ENCODE results near the gene IL18BP. TPM values are rescaled to one million over a fixed set of nuclear protein-coding genes. Genes with fewer than 3 reads are reported as not detected.

The IL18BP gene
- total and polyA plus RNA-seq, 2 experiments from 2014 or later: 2.2 to 2.8 TPM

DNA sequence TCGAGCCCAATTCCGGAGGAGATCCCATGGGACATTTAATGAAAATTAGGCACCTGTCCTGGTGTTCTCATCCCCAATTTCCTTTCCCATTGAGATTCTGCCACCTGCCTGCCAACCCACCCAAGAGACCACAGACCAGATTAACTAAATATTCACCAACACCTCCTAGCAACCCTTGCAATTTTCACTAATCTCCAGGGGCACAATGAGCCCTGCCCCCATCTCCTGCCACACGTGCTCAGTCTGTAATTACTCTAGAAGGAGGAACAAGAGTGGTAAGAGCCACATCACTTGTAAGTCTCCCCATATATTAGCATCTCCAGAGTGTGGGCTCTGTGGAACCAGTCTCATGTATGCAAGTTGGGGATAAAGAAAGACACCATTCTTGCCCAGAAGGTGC, 38.0 kb downstream of the IL18BP start:
- Histone ChIP-seq H3K4me2 (peak overlapping the region; percentile 95), H3K4me1 (ENCODE audit: insufficient read depth) (peaks cover 19% of the 10 kb centered on the region), H3K36me3 (replicated peaks; ENCODE audit: insufficient read depth, low read depth) (no peaks in the 10 kb centered on the region), H2AFZ (no peak overlapping the region), H4K20me1 (ENCODE audit: insufficient read depth, poor library complexity, severe bottlenecking) (peaks cover 64% of the 10 kb centered on the region), H3K9me3 (ENCODE audit: low read depth) (no peaks in the 10 kb centered on the region), H3K4me3 (no peak overlapping the region), H3K9me2 (replicated peaks; ENCODE audit: insufficient read depth) (no peaks in the 10 kb centered on the region), H3K27ac (no peak overlapping the region), H3K27me3 (no peaks in the 10 kb centered on the region), H3K79me2 (peaks cover 88% of the 10 kb centered on the region)
- TF ChIP-seq EZH2 (IDR thresholded peaks at IDR 0.05; ENCODE audit: borderline replicate concordance): no peak
- TF ChIP-seq EZH2phosphoT487 (IDR thresholded peaks at IDR 0.05; ENCODE audit: low read depth, severe bottlenecking, unreplicated experiment): no peak
- TF ChIP-seq, protein P1, sequence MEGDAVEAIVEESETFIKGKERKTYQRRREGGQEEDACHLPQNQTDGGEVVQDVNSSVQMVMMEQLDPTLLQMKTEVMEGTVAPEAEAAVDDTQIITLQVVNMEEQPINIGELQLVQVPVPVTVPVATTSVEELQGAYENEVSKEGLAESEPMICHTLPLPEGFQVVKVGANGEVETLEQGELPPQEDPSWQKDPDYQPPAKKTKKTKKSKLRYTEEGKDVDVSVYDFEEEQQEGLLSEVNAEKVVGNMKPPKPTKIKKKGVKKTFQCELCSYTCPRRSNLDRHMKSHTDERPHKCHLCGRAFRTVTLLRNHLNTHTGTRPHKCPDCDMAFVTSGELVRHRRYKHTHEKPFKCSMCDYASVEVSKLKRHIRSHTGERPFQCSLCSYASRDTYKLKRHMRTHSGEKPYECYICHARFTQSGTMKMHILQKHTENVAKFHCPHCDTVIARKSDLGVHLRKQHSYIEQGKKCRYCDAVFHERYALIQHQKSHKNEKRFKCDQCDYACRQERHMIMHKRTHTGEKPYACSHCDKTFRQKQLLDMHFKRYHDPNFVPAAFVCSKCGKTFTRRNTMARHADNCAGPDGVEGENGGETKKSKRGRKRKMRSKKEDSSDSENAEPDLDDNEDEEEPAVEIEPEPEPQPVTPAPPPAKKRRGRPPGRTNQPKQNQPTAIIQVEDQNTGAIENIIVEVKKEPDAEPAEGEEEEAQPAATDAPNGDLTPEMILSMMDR (IDR thresholded peaks at IDR 0.05; ENCODE audit: poor library complexity): no peak
- no peak for DNase-seq (ENCODE audit: low spot score)
- WGBS (ENCODE audit: low lambda C conversion rate, missing lambda C conversion rate): 82% methylated on average over 3 of the region's 3 CpGs

- Histone ChIP-seq H3K9me3 (ENCODE audit: low read depth) (no peaks in the 10 kb centered on the region), H3K9me2 (replicated peaks; ENCODE audit: insufficient read depth) (no peaks in the 10 kb centered on the region), H3K4me2 (peak overlapping the region; percentile 95), H4K20me1 (ENCODE audit: insufficient read depth, poor library complexity, severe bottlenecking) (peaks cover 55% of the 10 kb centered on the region), H3K27me3 (no peaks in the 10 kb centered on the region), H3K27ac (peak overlapping the region; percentile 99), H3K36me3 (replicated peaks; ENCODE audit: insufficient read depth, low read depth) (no peaks in the 10 kb centered on the region), H2AFZ (no peak overlapping the region), H3K4me1 (ENCODE audit: insufficient read depth) (peaks cover 28% of the 10 kb centered on the region), H3K79me2 (peaks cover 82% of the 10 kb centered on the region), H3K4me3 (peak overlapping the region; percentile 16)
- TF ChIP-seq EZH2 (IDR thresholded peaks at IDR 0.05; ENCODE audit: borderline replicate concordance): no peak
- TF ChIP-seq EZH2phosphoT487 (IDR thresholded peaks at IDR 0.05; ENCODE audit: low read depth, severe bottlenecking, unreplicated experiment): no peak
- TF ChIP-seq, protein P1 (IDR thresholded peaks at IDR 0.05; ENCODE audit: poor library complexity): no peak
- WGBS (ENCODE audit: low lambda C conversion rate, missing lambda C conversion rate): 47% methylated on average over 4 of the region's 4 CpGs
- no peak for DNase-seq (ENCODE audit: low spot score)
Observed at GRCh38 chr11:72037554-72038311, 39.0 kb downstream of the IL18BP start.

DNA sequence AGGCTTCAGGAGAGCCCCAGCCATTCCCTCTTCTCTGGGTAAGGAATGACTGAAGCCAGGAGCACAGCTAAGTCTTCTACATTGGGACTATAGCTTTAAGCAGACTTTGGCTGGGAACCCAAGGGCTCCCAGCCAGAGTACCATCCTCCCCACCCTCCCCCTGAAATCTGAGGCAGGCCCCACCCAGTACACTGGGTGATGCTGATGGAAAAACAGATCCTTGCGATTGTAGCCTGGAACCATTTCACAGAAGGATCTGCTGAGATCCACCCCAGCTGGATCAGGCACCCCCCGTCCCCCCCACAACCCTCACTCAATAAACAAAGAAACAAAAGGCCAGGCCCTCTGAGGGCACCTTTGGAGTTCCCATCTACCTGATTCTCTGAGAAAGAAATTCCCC, 39.8 kb downstream of the IL18BP start:
- Histone ChIP-seq H3K9me3 (ENCODE audit: low read depth) (no peaks in the 10 kb centered on the region), H3K27me3 (no peaks in the 10 kb centered on the region), H2AFZ (no peak overlapping the region), H3K9me2 (replicated peaks; ENCODE audit: insufficient read depth) (no peaks in the 10 kb centered on the region), H3K4me1 (ENCODE audit: insufficient read depth) (peaks cover 31% of the 10 kb centered on the region), H3K27ac (peak overlapping the region; percentile 99), H3K79me2 (peaks cover 81% of the 10 kb centered on the region), H3K4me2 (peak overlapping the region; percentile 95), H4K20me1 (ENCODE audit: insufficient read depth, poor library complexity, severe bottlenecking) (peaks cover 47% of the 10 kb centered on the region), H3K36me3 (replicated peaks; ENCODE audit: insufficient read depth, low read depth) (no peaks in the 10 kb centered on the region), H3K4me3 (peak overlapping the region; percentile 24)
- 51% methylated on average over 2 of the region's 2 CpGs for WGBS (ENCODE audit: low lambda C conversion rate, missing lambda C conversion rate)
- TF ChIP-seq EZH2 (IDR thresholded peaks at IDR 0.05; ENCODE audit: borderline replicate concordance) (no peak), EZH2phosphoT487 (IDR thresholded peaks at IDR 0.05; ENCODE audit: low read depth, severe bottlenecking, unreplicated experiment) (no peak)
- TF ChIP-seq, protein P1 (IDR thresholded peaks at IDR 0.05; ENCODE audit: poor library complexity): no peak
- peak; percentile 59 for DNase-seq (ENCODE audit: low spot score)

All from hepatocyte (in vitro differentiated cells).